ENCODE measurements around the gene ADAMTS18.

DNA sequence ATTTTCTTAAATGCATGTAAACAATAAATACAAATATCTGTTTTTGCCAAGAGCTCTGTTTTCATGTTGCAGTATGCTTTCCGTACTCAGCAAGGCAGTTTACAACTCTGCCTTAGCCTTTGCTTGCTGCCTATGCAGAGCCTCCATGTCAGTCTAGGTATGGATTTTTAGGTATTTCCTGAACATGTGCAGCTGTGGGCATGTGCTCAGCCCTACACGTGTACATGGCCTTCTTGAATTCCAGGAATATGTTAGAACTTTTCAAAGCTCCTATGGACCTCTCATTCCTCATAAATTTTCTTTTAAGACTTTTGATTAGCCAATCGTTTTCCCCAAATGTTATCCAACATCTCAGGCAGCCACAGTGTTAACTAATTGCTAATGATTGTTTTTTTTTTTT, 171.9 kb downstream of the ADAMTS18 start:
- TF ChIP-seq, protein P1, sequence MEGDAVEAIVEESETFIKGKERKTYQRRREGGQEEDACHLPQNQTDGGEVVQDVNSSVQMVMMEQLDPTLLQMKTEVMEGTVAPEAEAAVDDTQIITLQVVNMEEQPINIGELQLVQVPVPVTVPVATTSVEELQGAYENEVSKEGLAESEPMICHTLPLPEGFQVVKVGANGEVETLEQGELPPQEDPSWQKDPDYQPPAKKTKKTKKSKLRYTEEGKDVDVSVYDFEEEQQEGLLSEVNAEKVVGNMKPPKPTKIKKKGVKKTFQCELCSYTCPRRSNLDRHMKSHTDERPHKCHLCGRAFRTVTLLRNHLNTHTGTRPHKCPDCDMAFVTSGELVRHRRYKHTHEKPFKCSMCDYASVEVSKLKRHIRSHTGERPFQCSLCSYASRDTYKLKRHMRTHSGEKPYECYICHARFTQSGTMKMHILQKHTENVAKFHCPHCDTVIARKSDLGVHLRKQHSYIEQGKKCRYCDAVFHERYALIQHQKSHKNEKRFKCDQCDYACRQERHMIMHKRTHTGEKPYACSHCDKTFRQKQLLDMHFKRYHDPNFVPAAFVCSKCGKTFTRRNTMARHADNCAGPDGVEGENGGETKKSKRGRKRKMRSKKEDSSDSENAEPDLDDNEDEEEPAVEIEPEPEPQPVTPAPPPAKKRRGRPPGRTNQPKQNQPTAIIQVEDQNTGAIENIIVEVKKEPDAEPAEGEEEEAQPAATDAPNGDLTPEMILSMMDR (IDR thresholded peaks at IDR 0.05; ENCODE audit: low read depth, low read length): no peak
- TF ChIP-seq EZH2phosphoT487 (IDR thresholded peaks at IDR 0.05; ENCODE audit: low read depth): no peak
